Ascending aorta (tissue), 2 donors: ENCODE results near the gene ATMIN. TPM values are rescaled to one million over a fixed set of nuclear protein-coding genes. Genes with fewer than 3 reads are reported as not detected.

Experiments
- DNase-seq, 2 donors: peaks; one replicate each; pipeline ENCODE4 v3.0.0-alpha.2; 2019; ENCODE audit warnings: low spot score in 2 of 2
- H3K27ac ChIP-seq, 2 donors: fragments of 200-600 bp; sonication (generic); one replicate each; pipeline ENCODE4 v1.5.1; 2016 to 2017; ENCODE audit warnings: mild to moderate bottlenecking in 1 of 2
- H3K27me3 ChIP-seq: fragments of 200-600 bp; sonication (generic); one replicate; pipeline ENCODE4 v1.5.1; 2017
- H3K36me3 ChIP-seq, 2 donors: fragments of 200-600 bp; sonication (generic); one replicate each; pipeline ENCODE4 v1.5.1; 2016
- H3K4me1 ChIP-seq, 2 donors: fragments of 200-600 bp; sonication (generic); one replicate each; pipeline ENCODE4 v1.5.1; 2016 to 2017; ENCODE audit warnings: mild to moderate bottlenecking in 1 of 2
- H3K4me3 ChIP-seq, 2 donors: fragments of 200-600 bp; sonication (generic); one replicate each; pipeline ENCODE4 v1.5.1; 2016 to 2017; ENCODE audit warnings: mild to moderate bottlenecking in 1 of 2
- H3K9me3 ChIP-seq, 2 donors: fragments of 200-600 bp; sonication (generic); one replicate each; pipeline ENCODE4 v1.5.1; 2016
- intact Hi-C: fragments of 100-400 bp; cut with DNase I; formaldehyde crosslinking; loops from one replicate; pipeline ENCODE4 v1.15.1; 2023
- total RNA-seq: library from RNA; depleted of rRNA; stranded (reverse); fragments of >200 nt; gene quantifications from one replicate; pipeline ENCODE4 v1.1.0, GENCODE V29; 2016
- TF ChIP-seq, protein P1 (sequence below), 3 experiments: fragments of 200-600 bp in 2 of 3; fragments of 450-650 bp in 1 of 3; sonication (generic) in 2 of 3; IDR thresholded peaks; one replicate each; pipeline ENCODE4 v1.5.1; 2016 to 2019; ENCODE audit warnings: antibody characterized with exemption in 3 of 3, mild to moderate bottlenecking in 1 of 3, moderate library complexity in 1 of 3

Gene ATMIN
- total RNA-seq, 1 donor from 2014 or later, result 11.9 TPM

DNA sequence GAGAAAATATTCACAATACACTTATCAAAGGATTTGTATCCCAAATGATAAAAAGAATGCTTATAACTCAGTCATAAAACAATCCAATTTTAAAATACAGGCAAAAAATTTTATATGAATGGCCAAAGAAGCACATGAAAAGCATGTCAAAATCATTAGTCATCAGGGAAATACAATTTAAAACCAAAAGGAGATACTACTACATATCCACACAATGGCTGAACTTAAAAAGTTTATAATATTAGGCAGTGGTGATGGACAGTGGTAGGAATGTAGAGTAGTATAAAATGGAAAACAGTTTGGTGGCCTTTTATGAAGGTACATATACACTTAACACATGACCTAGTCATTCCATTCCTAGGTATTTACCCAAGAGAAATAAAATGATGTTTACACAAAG is 41.2 kb upstream of the ATMIN start:
- H3K9me3 ChIP-seq, result no peaks in the 10 kb centered on the region
- no peak for DNase-seq
- no peak overlapping the region for H3K4me3 ChIP-seq
- peaks cover 0 to 4% of the 10 kb centered on the region in 2 donors for H3K4me1 ChIP-seq
- H3K27ac ChIP-seq, result no peak overlapping the region
- no peaks in the 10 kb centered on the region for H3K27me3 ChIP-seq
- TF ChIP-seq, protein P1, sequence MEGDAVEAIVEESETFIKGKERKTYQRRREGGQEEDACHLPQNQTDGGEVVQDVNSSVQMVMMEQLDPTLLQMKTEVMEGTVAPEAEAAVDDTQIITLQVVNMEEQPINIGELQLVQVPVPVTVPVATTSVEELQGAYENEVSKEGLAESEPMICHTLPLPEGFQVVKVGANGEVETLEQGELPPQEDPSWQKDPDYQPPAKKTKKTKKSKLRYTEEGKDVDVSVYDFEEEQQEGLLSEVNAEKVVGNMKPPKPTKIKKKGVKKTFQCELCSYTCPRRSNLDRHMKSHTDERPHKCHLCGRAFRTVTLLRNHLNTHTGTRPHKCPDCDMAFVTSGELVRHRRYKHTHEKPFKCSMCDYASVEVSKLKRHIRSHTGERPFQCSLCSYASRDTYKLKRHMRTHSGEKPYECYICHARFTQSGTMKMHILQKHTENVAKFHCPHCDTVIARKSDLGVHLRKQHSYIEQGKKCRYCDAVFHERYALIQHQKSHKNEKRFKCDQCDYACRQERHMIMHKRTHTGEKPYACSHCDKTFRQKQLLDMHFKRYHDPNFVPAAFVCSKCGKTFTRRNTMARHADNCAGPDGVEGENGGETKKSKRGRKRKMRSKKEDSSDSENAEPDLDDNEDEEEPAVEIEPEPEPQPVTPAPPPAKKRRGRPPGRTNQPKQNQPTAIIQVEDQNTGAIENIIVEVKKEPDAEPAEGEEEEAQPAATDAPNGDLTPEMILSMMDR (IDR thresholded peaks at IDR 0.05), result no peak
- no peaks in the 10 kb centered on the region for H3K36me3 ChIP-seq
- intact Hi-C loops, result loop anchor here (5.0 kb wide), 1 partner anchor 62 kb away; no protein-coding TSS in a partner anchor

DNA sequence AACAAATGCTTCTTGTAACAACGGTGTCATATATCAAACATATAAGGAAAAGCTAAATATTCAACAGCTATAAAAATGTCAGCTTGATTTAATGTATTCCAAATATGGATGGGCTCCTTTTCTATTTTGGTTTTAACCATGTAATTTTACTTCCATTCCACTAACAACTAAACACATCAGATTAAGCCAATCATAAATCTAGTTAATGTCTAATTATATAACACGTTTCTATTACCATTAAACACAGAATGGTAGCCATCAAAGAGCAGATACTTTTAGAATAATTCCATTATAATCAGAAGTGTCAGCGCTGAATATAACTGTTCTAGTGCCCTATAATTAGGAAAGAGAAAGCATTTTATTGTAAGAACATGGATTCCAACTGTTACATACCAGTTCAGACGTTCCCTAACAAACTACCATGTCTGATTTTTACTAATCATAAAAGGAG is 38.9 kb upstream of the ATMIN start:
- intact Hi-C loops, result no loop called here
- peak overlapping the region; percentile 17 to 46 for H3K4me3 ChIP-seq

DNA sequence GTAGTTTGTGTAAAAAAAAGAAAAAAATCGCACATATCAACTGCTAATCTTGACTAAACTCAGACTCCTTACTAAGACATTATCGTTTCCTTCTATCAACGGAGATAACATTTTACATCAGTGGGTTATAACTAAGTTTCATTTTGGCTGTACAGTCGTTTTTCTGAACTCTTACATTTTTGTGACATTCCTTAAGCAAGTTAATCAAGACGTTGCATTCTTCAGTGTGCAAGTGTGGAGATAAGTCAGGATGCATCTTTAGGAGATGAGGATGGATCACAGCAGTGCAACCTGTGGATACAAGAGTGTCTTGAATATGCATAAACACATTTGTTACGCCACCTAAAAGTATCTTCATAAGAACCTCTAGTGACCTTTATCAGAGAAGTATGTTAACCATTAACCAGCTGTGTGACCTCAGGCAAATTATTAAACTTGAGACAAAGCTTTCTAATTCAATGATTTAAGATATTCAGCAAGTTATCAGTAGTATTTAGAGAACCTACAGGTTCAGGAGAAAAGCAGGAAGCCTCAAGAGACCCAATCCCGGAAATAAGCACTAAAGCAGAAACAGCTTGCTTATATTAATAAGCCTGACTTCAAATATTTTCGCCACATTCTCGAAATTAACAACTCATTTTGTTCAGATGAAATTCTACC is 38.4 kb upstream of the ATMIN start:
- no peak for DNase-seq
- H3K36me3 ChIP-seq, result no peaks in the 10 kb centered on the region
- no peak overlapping the region for H3K27ac ChIP-seq
- peaks cover 0 to 4% of the 10 kb centered on the region in 2 donors for H3K4me1 ChIP-seq
- no peaks in the 10 kb centered on the region for H3K9me3 ChIP-seq
- H3K27me3 ChIP-seq, result no peaks in the 10 kb centered on the region
- intact Hi-C loops, result no loop called here
- H3K4me3 ChIP-seq, result peak overlapping the region; percentile 17 to 46
- TF ChIP-seq, protein P1 (IDR thresholded peaks at IDR 0.05), result no peak

More for the DNA sequence above, 38.9 kb upstream of the ATMIN start:
- H3K4me1 ChIP-seq, result peaks cover 0 to 4% of the 10 kb centered on the region in 2 donors
- no peak overlapping the region for H3K27ac ChIP-seq
- TF ChIP-seq, protein P1 (IDR thresholded peaks at IDR 0.05), result no peak
- no peak for DNase-seq
- no peaks in the 10 kb centered on the region for H3K27me3 ChIP-seq
- H3K36me3 ChIP-seq, result no peaks in the 10 kb centered on the region
- no peaks in the 10 kb centered on the region for H3K9me3 ChIP-seq

DNA sequence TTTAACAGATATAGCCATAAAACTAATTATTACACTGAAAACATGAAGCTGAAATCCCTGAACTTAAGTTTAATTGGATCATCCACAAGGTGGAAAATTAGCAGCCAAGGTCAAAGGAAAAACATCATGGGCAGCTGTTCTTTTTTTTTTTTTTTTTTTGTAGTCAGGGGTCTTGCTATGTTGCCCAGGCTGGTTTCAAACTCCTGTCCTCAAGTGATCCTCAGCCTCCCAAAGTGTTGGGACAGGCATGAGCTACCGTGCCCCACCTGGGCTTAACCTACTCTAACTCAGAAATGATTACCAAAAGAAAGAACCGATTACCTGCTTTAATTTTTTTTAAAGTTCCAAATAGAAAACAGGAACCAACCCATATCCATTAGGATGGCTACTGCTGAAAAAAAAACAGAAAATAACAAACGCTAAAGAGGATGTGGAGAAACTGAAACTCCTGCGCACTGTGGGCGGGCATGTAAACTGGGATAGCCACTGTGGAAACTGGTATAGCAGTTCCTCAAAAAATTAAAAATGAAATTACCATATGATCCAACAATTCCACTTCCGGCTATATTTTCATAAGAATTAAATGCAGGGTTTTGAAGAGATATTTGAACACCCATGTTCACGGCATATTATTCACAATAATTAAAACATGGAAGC is 37.5 kb upstream of the ATMIN start:
- Histone ChIP-seq H3K27me3 (no peaks in the 10 kb centered on the region), H3K36me3 (no peaks in the 10 kb centered on the region), H3K27ac (no peak overlapping the region), H3K4me1 (peaks cover 0 to 4% of the 10 kb centered on the region in 2 donors), H3K9me3 (no peaks in the 10 kb centered on the region), H3K4me3 (peak overlapping the region in 1 of 2 donors; percentile 17)
- DNase-seq, result no peak
- intact Hi-C loops, result no loop called here
- TF ChIP-seq, protein P1 (IDR thresholded peaks at IDR 0.05), result no peak

DNA sequence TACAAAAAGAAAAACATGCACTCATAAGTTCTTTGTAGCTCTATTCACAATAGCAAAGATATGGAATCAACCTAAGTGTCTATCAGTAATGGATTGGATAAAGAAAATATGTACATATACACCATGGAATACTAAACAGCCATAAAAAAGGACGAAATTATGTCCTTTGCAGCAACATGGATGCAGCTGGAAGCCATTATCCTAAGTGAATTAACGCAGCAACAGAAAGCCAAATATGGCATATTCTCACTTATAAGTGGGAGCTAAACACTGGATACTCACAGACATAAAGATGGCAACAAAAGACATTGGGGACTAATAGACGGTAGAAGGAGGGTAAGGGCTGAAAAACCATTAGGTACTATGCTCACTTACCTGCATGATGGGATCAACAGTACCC is 34.8 kb upstream of the ATMIN start:
- no peak for DNase-seq
- intact Hi-C loops, result loop anchor here (10.0 kb wide), 4 partner anchors 196 to 1164 kb away; partner anchors contain the start of genes CDYL2, CMIP and GAN
- TF ChIP-seq, protein P1 (IDR thresholded peaks at IDR 0.05), result no peak
- Histone ChIP-seq H3K4me1 (peaks cover 3 to 16% of the 10 kb centered on the region in 2 donors), H3K27ac (no peak overlapping the region), H3K4me3 (no peak overlapping the region), H3K36me3 (no peaks in the 10 kb centered on the region), H3K27me3 (no peaks in the 10 kb centered on the region), H3K9me3 (no peaks in the 10 kb centered on the region)
